BE2C (cell line): Measurements from ENCODE around the gene MORC3.

Source experiments
- DNase-seq: peaks from one replicate; pipeline ENCODE4 v3.0.0-alpha.2; 2020
- H3K27me3 ChIP-seq: fragments of 250-450 bp; sonication (Bioruptor Pico); 2 replicates; pipeline ENCODE4 v1.5.1; 2020; ENCODE audit warnings: mild to moderate bottlenecking
- H3K36me3 ChIP-seq: fragments of 250-450 bp; sonication (Bioruptor Pico); 2 replicates; pipeline ENCODE4 v1.5.1; 2020; ENCODE audit warnings: mild to moderate bottlenecking
- H3K4me1 ChIP-seq: fragments of 250-450 bp; sonication (Bioruptor Pico); 2 replicates; pipeline ENCODE4 v1.5.1; 2020
- H3K4me3 ChIP-seq: 2 replicates; pipeline ENCODE4 v1.5.1; 2011; ENCODE audit warnings: low read depth, low read length
- H3K9me3 ChIP-seq: fragments of 250-450 bp; sonication (Bioruptor Pico); 2 replicates; pipeline ENCODE4 v1.5.1; 2020
- TF ChIP-seq, protein P1 (sequence below): IDR thresholded peaks from 2 replicates; pipeline ENCODE4 v1.5.1; 2012; ENCODE audit warnings: mild to moderate bottlenecking, low read depth, low read length

MORC3 gene

DNA sequence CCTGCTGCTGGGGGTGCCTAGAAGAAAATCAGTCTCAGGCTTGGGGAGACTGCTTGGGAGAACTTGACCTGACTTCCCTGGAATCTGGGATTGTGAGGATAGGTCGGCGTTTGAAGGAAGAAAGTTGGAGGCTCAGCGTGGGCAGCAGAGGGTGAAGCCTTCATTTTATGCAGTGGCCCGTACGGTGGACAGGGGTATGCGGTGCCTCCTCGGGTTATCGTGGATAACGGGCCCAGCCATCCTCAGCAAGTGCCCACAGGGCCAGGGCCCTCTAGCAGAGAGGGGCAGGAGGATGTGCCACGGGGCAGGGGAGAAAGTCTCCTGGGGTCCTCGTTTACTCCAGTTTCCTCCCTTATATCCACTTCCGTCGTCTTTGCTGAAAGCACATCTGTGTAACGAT is 99.2 kb downstream of the MORC3 start:
- Histone ChIP-seq H3K36me3 (peaks cover 6% of the 10 kb centered on the region; the same call in 1 of the 2 replicates), H3K9me3 (no peaks in the 10 kb centered on the region), H3K27me3 (no peaks in the 10 kb centered on the region), H3K4me1 (no peaks in the 10 kb centered on the region; the same call in 1 of the 2 replicates), H3K4me3 (no peak overlapping the region)
- TF ChIP-seq, protein P1, sequence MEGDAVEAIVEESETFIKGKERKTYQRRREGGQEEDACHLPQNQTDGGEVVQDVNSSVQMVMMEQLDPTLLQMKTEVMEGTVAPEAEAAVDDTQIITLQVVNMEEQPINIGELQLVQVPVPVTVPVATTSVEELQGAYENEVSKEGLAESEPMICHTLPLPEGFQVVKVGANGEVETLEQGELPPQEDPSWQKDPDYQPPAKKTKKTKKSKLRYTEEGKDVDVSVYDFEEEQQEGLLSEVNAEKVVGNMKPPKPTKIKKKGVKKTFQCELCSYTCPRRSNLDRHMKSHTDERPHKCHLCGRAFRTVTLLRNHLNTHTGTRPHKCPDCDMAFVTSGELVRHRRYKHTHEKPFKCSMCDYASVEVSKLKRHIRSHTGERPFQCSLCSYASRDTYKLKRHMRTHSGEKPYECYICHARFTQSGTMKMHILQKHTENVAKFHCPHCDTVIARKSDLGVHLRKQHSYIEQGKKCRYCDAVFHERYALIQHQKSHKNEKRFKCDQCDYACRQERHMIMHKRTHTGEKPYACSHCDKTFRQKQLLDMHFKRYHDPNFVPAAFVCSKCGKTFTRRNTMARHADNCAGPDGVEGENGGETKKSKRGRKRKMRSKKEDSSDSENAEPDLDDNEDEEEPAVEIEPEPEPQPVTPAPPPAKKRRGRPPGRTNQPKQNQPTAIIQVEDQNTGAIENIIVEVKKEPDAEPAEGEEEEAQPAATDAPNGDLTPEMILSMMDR = no peak
- DNase-seq = no peak

DNA sequence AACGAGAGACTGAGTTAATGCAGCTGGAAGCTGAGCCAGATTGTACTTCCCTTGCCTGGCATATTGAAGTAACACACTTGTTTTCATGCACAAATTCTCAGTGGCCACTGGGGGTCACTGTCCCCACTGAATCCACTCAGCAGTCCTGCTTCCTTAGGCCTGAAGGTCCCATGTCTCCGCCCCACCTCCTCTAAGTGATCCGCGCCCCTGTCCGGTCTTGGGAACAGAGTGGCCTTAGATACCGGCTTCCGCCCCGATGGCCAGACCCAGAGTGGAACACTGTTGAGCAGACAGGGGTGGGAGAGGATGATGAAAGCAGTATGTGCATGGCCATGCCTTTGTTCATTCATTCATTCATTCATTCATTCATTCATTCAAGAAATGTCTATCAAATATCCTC is 100.0 kb downstream of the MORC3 start:
- Histone ChIP-seq H3K4me1 (no peaks in the 10 kb centered on the region; the same call in 1 of the 2 replicates), H3K9me3 (no peaks in the 10 kb centered on the region), H3K36me3 (peaks cover 6% of the 10 kb centered on the region; the same call in 1 of the 2 replicates), H3K4me3 (no peak overlapping the region), H3K27me3 (no peaks in the 10 kb centered on the region)
- TF ChIP-seq, protein P1 = peak; percentile 88
- DNase-seq = peak; percentile 80

DNA sequence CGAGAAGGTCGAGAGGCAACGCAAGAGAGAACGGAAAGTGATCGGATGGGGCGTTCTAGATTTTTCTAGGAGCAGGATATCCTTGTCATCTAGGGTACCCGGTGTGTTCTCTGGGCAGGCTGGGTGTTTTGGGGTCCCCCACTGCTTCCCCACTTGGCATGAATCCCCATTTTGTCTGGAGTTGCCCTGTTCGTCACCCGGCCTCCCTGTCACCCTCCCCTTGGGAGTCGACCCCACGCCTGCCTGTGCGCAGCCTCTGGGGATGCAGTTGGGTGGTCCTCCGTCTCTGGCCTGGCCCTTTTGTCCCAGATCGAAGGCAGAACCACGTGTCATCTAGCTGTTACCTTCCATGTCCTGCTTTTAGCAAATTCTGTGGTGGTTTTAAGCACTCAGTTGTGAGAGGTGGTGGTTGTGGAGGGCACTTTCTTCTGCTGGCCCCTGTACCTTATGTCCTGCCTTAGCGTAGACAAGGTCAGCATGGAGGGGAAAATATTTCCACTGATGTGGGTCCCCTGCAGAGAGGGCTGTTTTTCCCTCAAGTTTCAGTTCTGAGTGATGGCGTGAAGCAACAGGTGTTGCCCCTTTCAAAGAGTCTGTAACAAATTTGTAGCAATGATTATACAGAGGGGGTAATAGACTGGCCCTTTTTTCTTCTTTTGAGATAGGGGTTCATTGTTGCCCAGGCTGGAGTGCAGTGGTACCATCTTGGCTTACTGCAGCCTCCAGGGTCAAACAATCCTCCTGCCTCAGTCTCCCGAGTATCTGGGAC is 100.8 kb downstream of the MORC3 start:
- TF ChIP-seq, protein P1 = no peak
- Histone ChIP-seq H3K9me3 (no peaks in the 10 kb centered on the region), H3K27me3 (no peaks in the 10 kb centered on the region), H3K36me3 (peaks cover 6% of the 10 kb centered on the region; the same call in 1 of the 2 replicates), H3K4me3 (no peak overlapping the region), H3K4me1 (no peaks in the 10 kb centered on the region; the same call in 1 of the 2 replicates)
- no peak for DNase-seq

DNA sequence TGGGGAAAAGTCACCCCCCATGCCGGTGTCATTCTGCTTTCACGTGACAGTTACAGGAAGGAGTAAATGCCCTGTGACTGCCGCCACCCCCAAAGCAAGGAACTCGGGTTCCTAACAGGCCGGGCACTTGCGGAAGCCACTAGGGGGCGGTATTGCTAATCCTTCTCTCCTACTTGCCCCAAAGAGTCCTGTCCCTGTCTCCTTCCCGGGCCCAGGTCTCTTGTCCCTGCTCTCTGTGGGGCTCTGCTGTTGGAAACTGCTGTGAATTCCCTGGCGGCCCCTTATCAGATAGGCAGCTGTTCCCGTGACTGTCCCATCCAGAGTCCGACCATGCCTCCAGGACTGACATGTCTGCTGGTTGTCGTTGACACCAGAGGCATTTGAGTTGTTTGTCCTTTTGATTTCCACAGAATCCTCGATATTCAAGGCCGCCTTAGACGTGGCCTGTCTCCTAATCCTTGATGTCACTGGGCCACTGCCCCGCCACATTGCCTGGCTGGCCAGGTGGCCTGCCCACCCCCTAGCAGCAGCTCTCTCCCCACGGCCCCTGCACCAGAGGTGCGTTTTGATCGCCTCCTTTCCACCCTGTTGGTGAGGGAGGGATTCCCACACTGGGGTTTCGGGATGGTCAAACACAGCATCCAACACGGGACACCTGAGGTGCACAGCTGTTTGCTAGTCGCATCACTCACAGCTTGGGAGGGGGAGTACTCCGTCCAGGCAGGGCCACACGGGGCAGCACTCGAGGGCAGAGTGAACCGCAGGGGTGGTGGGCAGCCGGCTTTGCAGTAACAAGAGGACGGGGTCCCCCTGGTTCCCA is 102.5 kb downstream of the MORC3 start:
- Histone ChIP-seq H3K4me1 (no peaks in the 10 kb centered on the region; the same call in 1 of the 2 replicates), H3K9me3 (no peaks in the 10 kb centered on the region), H3K4me3 (no peak overlapping the region), H3K36me3 (no peaks in the 10 kb centered on the region), H3K27me3 (no peaks in the 10 kb centered on the region)
- peak; percentile 80 for DNase-seq
- TF ChIP-seq, protein P1 = peak; percentile 74

DNA sequence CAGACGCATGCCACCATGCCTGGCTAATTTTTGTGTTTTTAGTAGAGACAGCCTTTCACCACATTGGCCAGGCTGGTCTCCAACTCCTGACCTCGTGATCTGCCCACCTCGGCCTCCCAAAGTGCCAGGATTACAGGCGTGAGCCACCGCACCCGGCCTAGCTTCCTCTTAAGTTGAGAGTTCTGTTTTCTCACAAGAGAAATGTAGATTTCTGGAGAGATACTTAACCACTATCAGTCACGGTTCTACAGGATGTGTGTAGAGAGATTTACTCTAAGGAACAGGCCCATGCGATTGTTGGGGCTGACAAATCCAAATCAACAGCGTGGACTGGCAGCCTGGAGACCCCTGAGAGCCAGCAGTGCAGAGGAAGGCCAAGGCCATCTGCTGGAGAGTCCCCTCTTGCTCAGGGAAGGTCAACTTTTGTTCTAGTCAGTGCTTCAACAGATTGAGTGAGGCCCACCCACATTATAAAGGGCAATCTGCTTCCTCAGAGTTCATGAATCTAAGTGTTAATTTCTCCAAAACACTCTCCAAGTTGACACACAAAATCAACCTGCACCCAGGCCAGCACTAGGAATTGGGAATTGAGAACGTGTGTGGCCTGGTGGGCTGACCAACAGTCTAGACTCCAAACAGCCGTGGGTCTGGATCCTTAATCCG is 103.9 kb downstream of the MORC3 start:
- Histone ChIP-seq H3K27me3 (no peaks in the 10 kb centered on the region), H3K36me3 (no peaks in the 10 kb centered on the region), H3K9me3 (no peaks in the 10 kb centered on the region), H3K4me3 (no peak overlapping the region), H3K4me1 (no peaks in the 10 kb centered on the region; the same call in 1 of the 2 replicates)
- no peak for DNase-seq
- TF ChIP-seq, protein P1 = no peak
